ENCODE data around the gene EEFSEC. TPM values are rescaled to one million over a fixed set of nuclear protein-coding genes. Genes with fewer than 3 reads are reported as not detected.

EEFSEC gene
- polyA plus RNA-seq, 1 donor from 2014 or later = 4.6 TPM

DNA sequence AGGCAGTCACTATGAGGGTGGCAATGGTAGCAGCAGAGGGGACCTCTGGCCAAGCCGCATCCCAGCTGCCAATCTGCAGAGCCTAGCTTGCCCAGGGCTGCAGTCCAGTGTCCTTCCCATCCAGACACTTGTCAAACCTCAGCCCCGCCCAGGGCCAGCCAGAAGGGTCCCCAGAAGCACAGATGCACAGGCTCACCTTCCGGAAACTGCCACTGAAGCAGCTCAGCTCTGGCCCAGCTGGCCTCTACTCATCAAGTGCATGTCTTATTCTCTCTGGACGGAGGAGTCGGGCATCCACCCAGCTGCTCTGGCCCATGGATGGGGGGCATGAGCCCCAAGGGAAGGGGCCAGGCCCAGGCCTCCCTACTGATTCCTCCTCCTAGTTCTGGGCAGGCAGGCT is 244.2 kb downstream of the EEFSEC start:
- no peak overlapping the region for H3K27ac ChIP-seq (ENCODE audit: low read length)
- no peaks in the 10 kb centered on the region for H3K79me2 ChIP-seq (replicated peaks; ENCODE audit: insufficient read depth, low read length)
- H3K27me3 ChIP-seq (ENCODE audit: insufficient read depth, low read depth, low read length) = no peaks in the 10 kb centered on the region
- no peak overlapping the region for H3K4me3 ChIP-seq (ENCODE audit: low read length)
- H3F3A ChIP-seq (ENCODE audit: insufficient read depth, low read length, poor library complexity, severe bottlenecking) = no peaks in the 10 kb centered on the region
- no peak overlapping the region for H3K4me2 ChIP-seq (ENCODE audit: low read length)
- H4K20me1 ChIP-seq (ENCODE audit: insufficient read depth) = no peaks in the 10 kb centered on the region
- H3K9me2 ChIP-seq (ENCODE audit: insufficient read depth, low read length) = no peaks in the 10 kb centered on the region
- no peaks in the 10 kb centered on the region for H3K9me3 ChIP-seq (ENCODE audit: low read length)
- H2AFZ ChIP-seq (ENCODE audit: low read depth, low read length) = no peak overlapping the region
- TF ChIP-seq TAF1 (IDR thresholded peaks at IDR 0.05; ENCODE audit: low read depth) (no peak), EZH2 (IDR thresholded peaks at IDR 0.05; ENCODE audit: borderline replicate concordance, insufficient read depth, low read length, poor library complexity, severe bottlenecking) (no peak), POLR2AphosphoS5 (IDR thresholded peaks at IDR 0.05) (no peak)
- TF ChIP-seq, protein P1, sequence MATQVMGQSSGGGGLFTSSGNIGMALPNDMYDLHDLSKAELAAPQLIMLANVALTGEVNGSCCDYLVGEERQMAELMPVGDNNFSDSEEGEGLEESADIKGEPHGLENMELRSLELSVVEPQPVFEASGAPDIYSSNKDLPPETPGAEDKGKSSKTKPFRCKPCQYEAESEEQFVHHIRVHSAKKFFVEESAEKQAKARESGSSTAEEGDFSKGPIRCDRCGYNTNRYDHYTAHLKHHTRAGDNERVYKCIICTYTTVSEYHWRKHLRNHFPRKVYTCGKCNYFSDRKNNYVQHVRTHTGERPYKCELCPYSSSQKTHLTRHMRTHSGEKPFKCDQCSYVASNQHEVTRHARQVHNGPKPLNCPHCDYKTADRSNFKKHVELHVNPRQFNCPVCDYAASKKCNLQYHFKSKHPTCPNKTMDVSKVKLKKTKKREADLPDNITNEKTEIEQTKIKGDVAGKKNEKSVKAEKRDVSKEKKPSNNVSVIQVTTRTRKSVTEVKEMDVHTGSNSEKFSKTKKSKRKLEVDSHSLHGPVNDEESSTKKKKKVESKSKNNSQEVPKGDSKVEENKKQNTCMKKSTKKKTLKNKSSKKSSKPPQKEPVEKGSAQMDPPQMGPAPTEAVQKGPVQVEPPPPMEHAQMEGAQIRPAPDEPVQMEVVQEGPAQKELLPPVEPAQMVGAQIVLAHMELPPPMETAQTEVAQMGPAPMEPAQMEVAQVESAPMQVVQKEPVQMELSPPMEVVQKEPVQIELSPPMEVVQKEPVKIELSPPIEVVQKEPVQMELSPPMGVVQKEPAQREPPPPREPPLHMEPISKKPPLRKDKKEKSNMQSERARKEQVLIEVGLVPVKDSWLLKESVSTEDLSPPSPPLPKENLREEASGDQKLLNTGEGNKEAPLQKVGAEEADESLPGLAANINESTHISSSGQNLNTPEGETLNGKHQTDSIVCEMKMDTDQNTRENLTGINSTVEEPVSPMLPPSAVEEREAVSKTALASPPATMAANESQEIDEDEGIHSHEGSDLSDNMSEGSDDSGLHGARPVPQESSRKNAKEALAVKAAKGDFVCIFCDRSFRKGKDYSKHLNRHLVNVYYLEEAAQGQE (IDR thresholded peaks at IDR 0.05; ENCODE audit: borderline replicate concordance) = no peak
- no peak overlapping the region for H3K9ac ChIP-seq (ENCODE audit: low read length)
- H3K36me3 ChIP-seq (ENCODE audit: insufficient read depth, low read length) = no peaks in the 10 kb centered on the region

DNA sequence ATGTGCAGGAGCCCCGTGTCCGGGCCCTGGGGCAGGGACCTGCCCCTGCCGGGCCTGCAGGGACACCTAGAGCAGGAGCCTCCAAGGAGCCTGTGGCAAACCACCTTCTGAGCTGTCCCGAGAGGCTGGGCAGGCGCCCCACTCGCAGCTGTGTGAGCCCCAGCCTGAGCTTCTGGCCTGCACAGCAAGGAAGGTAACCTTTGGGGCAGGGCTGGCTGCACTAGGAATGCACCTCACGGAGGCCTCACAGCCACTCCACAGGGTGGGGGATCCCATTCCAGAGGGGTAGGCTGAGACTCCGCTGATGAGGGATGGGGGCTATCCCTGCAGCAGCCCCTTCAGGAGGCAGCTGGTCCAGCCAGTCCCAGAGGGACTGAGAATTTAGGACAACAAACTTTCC is 245.3 kb downstream of the EEFSEC start:
- H3K9me3 ChIP-seq (ENCODE audit: low read length) = no peaks in the 10 kb centered on the region
- H3K36me3 ChIP-seq (ENCODE audit: insufficient read depth, low read length) = no peaks in the 10 kb centered on the region
- H3K9me2 ChIP-seq (ENCODE audit: insufficient read depth, low read length) = no peaks in the 10 kb centered on the region
- TF ChIP-seq EZH2 (IDR thresholded peaks at IDR 0.05; ENCODE audit: borderline replicate concordance, insufficient read depth, low read length, poor library complexity, severe bottlenecking) (no peak), MXI1 (conservative IDR thresholded peaks at IDR 0.05; ENCODE audit: poor library complexity, severe bottlenecking) (no peak), EP300 (conservative IDR thresholded peaks at IDR 0.05; ENCODE audit: poor library complexity, severe bottlenecking) (no peak), POLR2AphosphoS5 (IDR thresholded peaks at IDR 0.05) (no peak), TAF1 (IDR thresholded peaks at IDR 0.05; ENCODE audit: low read depth) (no peak), SMC3 (conservative IDR thresholded peaks at IDR 0.05; ENCODE audit: poor library complexity) (no peak), RAD21 (conservative IDR thresholded peaks at IDR 0.05) (no peak)
- TF ChIP-seq, protein P1 (IDR thresholded peaks at IDR 0.05; ENCODE audit: borderline replicate concordance) = no peak
- TF ChIP-seq, protein P2, sequence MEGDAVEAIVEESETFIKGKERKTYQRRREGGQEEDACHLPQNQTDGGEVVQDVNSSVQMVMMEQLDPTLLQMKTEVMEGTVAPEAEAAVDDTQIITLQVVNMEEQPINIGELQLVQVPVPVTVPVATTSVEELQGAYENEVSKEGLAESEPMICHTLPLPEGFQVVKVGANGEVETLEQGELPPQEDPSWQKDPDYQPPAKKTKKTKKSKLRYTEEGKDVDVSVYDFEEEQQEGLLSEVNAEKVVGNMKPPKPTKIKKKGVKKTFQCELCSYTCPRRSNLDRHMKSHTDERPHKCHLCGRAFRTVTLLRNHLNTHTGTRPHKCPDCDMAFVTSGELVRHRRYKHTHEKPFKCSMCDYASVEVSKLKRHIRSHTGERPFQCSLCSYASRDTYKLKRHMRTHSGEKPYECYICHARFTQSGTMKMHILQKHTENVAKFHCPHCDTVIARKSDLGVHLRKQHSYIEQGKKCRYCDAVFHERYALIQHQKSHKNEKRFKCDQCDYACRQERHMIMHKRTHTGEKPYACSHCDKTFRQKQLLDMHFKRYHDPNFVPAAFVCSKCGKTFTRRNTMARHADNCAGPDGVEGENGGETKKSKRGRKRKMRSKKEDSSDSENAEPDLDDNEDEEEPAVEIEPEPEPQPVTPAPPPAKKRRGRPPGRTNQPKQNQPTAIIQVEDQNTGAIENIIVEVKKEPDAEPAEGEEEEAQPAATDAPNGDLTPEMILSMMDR (IDR thresholded peaks at IDR 0.05; ENCODE audit: poor library complexity, severe bottlenecking) = no peak
- no peak overlapping the region for H3K4me2 ChIP-seq (ENCODE audit: low read length)
- H4K20me1 ChIP-seq (ENCODE audit: insufficient read depth) = no peaks in the 10 kb centered on the region
- no peak overlapping the region for H3K27ac ChIP-seq (ENCODE audit: low read length)
- no peak overlapping the region for H3K9ac ChIP-seq (ENCODE audit: low read length)
- H3K4me3 ChIP-seq (ENCODE audit: low read length) = no peak overlapping the region
- H3K27me3 ChIP-seq (ENCODE audit: insufficient read depth, low read depth, low read length) = no peaks in the 10 kb centered on the region
- no peaks in the 10 kb centered on the region for H3F3A ChIP-seq (ENCODE audit: insufficient read depth, low read length, poor library complexity, severe bottlenecking)
- H3K79me2 ChIP-seq (replicated peaks; ENCODE audit: insufficient read depth, low read length) = no peaks in the 10 kb centered on the region
- no peak overlapping the region for H2AFZ ChIP-seq (ENCODE audit: low read depth, low read length)

All from neural cell (in vitro differentiated cells).